ENCODE measurements around the gene TBCK. TPM values are rescaled to one million over a fixed set of nuclear protein-coding genes. Genes with fewer than 3 reads are reported as not detected.

The TBCK gene
- total RNA-seq, 1 donor from 2014 or later, result 64.2 TPM

DNA sequence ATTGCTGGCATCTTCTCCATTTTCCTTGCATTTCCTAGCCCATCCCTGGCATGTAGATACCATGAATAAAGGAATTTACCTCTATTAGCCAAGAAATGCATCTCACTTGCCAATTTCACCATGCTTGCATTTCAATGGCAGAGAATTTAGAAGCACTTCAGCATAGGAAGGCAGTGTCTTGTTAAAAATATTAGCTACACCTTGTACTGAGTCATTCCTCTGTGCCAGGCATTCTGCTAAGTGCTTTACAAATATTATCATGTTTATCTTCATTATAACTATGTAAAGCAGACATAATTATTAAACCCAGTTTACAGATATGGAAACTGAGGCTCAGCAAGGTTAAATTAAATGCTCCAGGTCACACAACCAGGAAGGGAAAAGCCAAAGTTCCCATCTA is 282.5 kb downstream of the TBCK start:
- H3K4me3 Mint-ChIP-seq, result no peak overlapping the region
- peaks cover 27% of the 10 kb centered on the region for H3K9me3 Mint-ChIP-seq
- no peaks in the 10 kb centered on the region for H3K27me3 Mint-ChIP-seq (ENCODE audit: low read depth)
- TF ChIP-seq, protein P1, sequence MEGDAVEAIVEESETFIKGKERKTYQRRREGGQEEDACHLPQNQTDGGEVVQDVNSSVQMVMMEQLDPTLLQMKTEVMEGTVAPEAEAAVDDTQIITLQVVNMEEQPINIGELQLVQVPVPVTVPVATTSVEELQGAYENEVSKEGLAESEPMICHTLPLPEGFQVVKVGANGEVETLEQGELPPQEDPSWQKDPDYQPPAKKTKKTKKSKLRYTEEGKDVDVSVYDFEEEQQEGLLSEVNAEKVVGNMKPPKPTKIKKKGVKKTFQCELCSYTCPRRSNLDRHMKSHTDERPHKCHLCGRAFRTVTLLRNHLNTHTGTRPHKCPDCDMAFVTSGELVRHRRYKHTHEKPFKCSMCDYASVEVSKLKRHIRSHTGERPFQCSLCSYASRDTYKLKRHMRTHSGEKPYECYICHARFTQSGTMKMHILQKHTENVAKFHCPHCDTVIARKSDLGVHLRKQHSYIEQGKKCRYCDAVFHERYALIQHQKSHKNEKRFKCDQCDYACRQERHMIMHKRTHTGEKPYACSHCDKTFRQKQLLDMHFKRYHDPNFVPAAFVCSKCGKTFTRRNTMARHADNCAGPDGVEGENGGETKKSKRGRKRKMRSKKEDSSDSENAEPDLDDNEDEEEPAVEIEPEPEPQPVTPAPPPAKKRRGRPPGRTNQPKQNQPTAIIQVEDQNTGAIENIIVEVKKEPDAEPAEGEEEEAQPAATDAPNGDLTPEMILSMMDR (IDR thresholded peaks at IDR 0.05; ENCODE audit: unreplicated experiment), result no peak
- peaks cover 6% of the 10 kb centered on the region for H3K36me3 Mint-ChIP-seq
- no peak overlapping the region for H3K27ac Mint-ChIP-seq
- peaks cover 45% of the 10 kb centered on the region for H3K4me1 Mint-ChIP-seq
- DNase-seq (ENCODE audit: low spot score in 2 of 2, unreplicated experiment in 2 of 2), result no peak

DNA sequence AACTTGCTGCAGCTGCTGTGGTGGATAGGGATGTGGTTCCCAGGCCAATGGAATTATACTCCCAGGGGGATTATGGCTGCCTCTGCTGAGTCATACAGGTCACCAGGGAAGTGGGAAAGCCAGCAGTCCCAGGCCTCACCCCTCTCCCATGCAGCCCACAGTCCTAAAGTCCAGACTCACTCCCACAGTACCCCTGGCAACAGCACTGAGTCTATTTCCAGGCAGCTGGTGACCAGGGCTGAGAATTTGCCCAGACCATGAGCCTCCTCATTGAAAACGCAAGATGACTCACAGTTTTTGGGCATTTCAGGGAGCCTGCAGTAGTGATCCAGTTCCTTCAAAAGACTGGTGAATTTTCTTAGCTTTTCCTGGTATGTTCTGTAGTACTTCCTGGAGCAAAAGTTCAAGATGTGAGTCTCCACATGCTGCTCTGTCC is 283.1 kb downstream of the TBCK start:
- TF ChIP-seq, protein P1 (IDR thresholded peaks at IDR 0.05; ENCODE audit: unreplicated experiment), result no peak
- Mint-ChIP-seq H3K36me3 (peaks cover 6% of the 10 kb centered on the region), H3K27ac (no peak overlapping the region), H3K9me3 (peaks cover 32% of the 10 kb centered on the region), H3K4me3 (no peak overlapping the region), H3K4me1 (peaks cover 41% of the 10 kb centered on the region), H3K27me3 (ENCODE audit: low read depth) (no peaks in the 10 kb centered on the region)
- DNase-seq (ENCODE audit: low spot score in 2 of 2, unreplicated experiment in 2 of 2), result no peak

DNA sequence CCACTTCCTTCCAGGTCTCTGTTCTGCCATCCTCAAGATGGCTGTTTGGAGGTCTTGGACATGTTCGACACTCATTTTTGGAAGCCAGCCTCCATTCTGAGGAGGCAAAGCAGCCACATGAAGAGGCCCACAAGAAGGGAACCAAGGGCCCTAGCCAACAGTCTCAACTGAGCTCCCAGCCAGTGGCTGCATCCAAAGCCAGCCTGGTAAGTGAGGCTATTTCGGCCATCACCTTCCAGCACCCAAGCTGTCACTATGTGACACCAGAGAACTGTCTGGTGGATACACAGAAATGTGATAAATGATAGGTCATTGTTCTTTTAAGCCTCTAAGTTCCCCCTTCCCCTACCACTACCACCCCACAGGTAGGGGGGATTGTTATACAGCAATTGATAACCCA is 293.6 kb downstream of the TBCK start:
- peaks cover 4% of the 10 kb centered on the region for H3K9me3 Mint-ChIP-seq
- no peaks in the 10 kb centered on the region for H3K27me3 Mint-ChIP-seq (ENCODE audit: low read depth)
- H3K27ac Mint-ChIP-seq, result no peak overlapping the region
- TF ChIP-seq, protein P1 (IDR thresholded peaks at IDR 0.05; ENCODE audit: unreplicated experiment), result no peak
- peaks cover 5% of the 10 kb centered on the region for H3K4me1 Mint-ChIP-seq
- no peaks in the 10 kb centered on the region for H3K36me3 Mint-ChIP-seq
- H3K4me3 Mint-ChIP-seq, result no peak overlapping the region
- no peak for DNase-seq (ENCODE audit: low spot score in 2 of 2, unreplicated experiment in 2 of 2)

DNA sequence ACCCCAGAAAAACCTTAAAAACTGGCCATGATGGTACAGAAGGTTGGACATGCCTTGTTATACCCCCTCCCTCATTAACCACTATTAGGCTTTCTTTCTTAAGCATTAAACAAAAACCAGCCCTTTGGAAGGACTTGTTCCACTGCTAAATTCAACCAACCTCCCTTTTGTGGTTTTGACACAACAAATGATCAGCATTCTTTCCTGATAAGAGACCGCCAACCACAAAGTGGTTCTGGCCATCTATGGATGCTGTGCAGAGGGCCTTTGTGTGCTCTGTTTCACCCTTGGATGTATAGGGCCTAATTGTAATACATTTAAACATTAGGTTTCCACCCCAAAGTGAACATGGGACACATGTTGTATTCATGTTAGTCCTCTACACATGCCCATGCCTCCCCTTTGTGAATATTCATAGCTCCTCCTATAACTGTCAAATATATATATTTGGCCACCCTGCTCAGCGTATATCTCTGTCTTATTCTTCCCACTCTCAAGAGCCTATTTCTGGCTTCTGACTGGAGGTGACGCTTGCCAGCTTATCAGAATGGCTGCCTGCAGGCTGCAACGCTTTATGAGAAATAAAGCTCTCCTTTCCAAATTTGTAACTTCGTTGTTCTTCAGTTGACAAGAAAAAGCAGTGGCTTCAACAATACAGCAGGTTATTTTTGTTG is 294.1 kb downstream of the TBCK start:
- Mint-ChIP-seq H3K4me3 (no peak overlapping the region), H3K4me1 (peaks cover 5% of the 10 kb centered on the region), H3K27me3 (ENCODE audit: low read depth) (no peaks in the 10 kb centered on the region), H3K27ac (no peak overlapping the region), H3K9me3 (no peaks in the 10 kb centered on the region), H3K36me3 (no peaks in the 10 kb centered on the region)
- no peak for DNase-seq (ENCODE audit: low spot score in 2 of 2, unreplicated experiment in 2 of 2)
- TF ChIP-seq, protein P1 (IDR thresholded peaks at IDR 0.05; ENCODE audit: unreplicated experiment), result no peak

DNA sequence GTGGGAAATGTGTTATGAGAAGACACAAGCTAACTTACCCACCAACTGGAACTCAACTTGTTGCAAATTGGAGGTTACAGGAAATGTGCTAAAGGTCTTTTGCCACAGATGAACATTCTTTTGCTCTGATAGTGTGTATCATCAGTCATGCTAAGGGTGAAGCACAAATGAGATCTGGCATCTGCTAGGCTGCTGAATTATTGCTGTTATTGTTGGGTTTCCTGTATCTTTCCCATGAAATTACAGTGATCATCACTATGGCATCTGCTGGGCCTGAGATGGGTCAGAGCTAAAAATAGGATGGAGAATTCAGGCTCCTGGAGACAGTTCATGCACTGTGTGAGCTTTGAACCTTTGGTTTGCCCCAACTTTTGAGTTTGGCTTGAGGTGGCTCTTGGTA is 296.2 kb downstream of the TBCK start:
- Mint-ChIP-seq H3K27ac (no peak overlapping the region), H3K36me3 (no peaks in the 10 kb centered on the region), H3K4me1 (peaks cover 5% of the 10 kb centered on the region), H3K4me3 (no peak overlapping the region), H3K9me3 (peaks cover 7% of the 10 kb centered on the region), H3K27me3 (ENCODE audit: low read depth) (no peaks in the 10 kb centered on the region)
- DNase-seq (ENCODE audit: low spot score in 2 of 2, unreplicated experiment in 2 of 2), result no peak
- TF ChIP-seq, protein P1 (IDR thresholded peaks at IDR 0.05; ENCODE audit: unreplicated experiment), result no peak

Data from mesothelial cell of epicardium (in vitro differentiated cells).